ENCODE data around the gene PSG6.
"Not testable (repeated sequence)": the region's sequence is repeated elsewhere in the genome, so short reads cannot be mapped to it uniquely, and the experiment has no call there.

Gene PSG6

GRCh38 chr19:42919757-42920079, 2.0 kb upstream of the PSG6 start:
- TF ChIP-seq POLR2AphosphoS5 (IDR thresholded peaks at IDR 0.05; ENCODE audit: low read depth, low read length) (no peak), POLR2A (IDR thresholded peaks at IDR 0.05; ENCODE audit: low read depth, low read length) (no peak), TAF1 (IDR thresholded peaks at IDR 0.05; ENCODE audit: borderline replicate concordance, low read depth, low read length) (no peak)
- DNase-seq (ENCODE audit: insufficient read length) (no peak), FAIRE-seq (no peak)

- DNase-seq (ENCODE audit: insufficient read length); FAIRE-seq: not testable (repeated sequence)
Measured at GRCh38 chr19:42919070-42919756, 1.5 kb upstream of the PSG6 start.

- DNase-seq (ENCODE audit: insufficient read length); FAIRE-seq: not testable (repeated sequence)
Measured at GRCh38 chr19:42918377-42919069, 829 bp upstream of the PSG6 start.

GRCh38 chr19:42916931-42917330, 763 bp downstream of the PSG6 start:
- not testable (repeated sequence) for DNase-seq (ENCODE audit: insufficient read length); FAIRE-seq

GRCh38 chr19:42913516-42913915, 4.2 kb downstream of the PSG6 start:
- not testable (repeated sequence) for FAIRE-seq; DNase-seq (ENCODE audit: insufficient read length)

- not testable (repeated sequence) for FAIRE-seq
Measured at GRCh38 chr19:42912941-42913340, 4.8 kb downstream of the PSG6 start.

GRCh38 chr19:42911731-42912130, 6.0 kb downstream of the PSG6 start:
- not testable (repeated sequence) for DNase-seq (ENCODE audit: insufficient read length); FAIRE-seq

More at GRCh38 chr19:42912941-42913340, 4.8 kb downstream of the PSG6 start:
- DNase-seq (ENCODE audit: insufficient read length): not testable (repeated sequence)

- not testable (repeated sequence) for DNase-seq (ENCODE audit: insufficient read length); FAIRE-seq
Measured at GRCh38 chr19:42906162-42906561, 11.5 kb downstream of the PSG6 start.

- FAIRE-seq; DNase-seq (ENCODE audit: insufficient read length): not testable (repeated sequence)
Measured at GRCh38 chr19:42900561-42900960, 17.1 kb downstream of the PSG6 start.

GRCh38 chr19:42899674-42900073, 18.0 kb downstream of the PSG6 start:
- not testable (repeated sequence) for DNase-seq (ENCODE audit: insufficient read length); FAIRE-seq

GRCh38 chr19:42899110-42899509, 18.6 kb downstream of the PSG6 start:
- not testable (repeated sequence) for DNase-seq (ENCODE audit: insufficient read length); FAIRE-seq

- not testable (repeated sequence) for FAIRE-seq; DNase-seq (ENCODE audit: insufficient read length)
Measured at GRCh38 chr19:42898656-42899055, 19.0 kb downstream of the PSG6 start.

- not testable (repeated sequence) for FAIRE-seq; DNase-seq (ENCODE audit: insufficient read length)
Measured at GRCh38 chr19:42897729-42898128, 20.0 kb downstream of the PSG6 start.

- not testable (repeated sequence) for FAIRE-seq; DNase-seq (ENCODE audit: insufficient read length)
Measured at GRCh38 chr19:42890446-42890845, 27.2 kb downstream of the PSG6 start.

- DNase-seq (ENCODE audit: insufficient read length); FAIRE-seq: not testable (repeated sequence)
Measured at GRCh38 chr19:42887876-42888445, 29.7 kb downstream of the PSG6 start.

GRCh38 chr19:42882730-42883129, 35.0 kb downstream of the PSG6 start:
- DNase-seq (ENCODE audit: insufficient read length); FAIRE-seq: not testable (repeated sequence)

GRCh38 chr19:42882010-42882409, 35.7 kb downstream of the PSG6 start:
- not testable (repeated sequence) for DNase-seq (ENCODE audit: insufficient read length); FAIRE-seq

GRCh38 chr19:42881279-42881678, 36.4 kb downstream of the PSG6 start:
- not testable (repeated sequence) for DNase-seq (ENCODE audit: insufficient read length); FAIRE-seq

- not testable (repeated sequence) for FAIRE-seq; DNase-seq (ENCODE audit: insufficient read length)
Measured at GRCh38 chr19:42880621-42881020, 37.1 kb downstream of the PSG6 start.
